HG03354 (cell line): ENCODE results near the gene SRGAP3.

Experiments
- ATAC-seq: cut with Tn5 transposase; IDR thresholded peaks from one replicate; pipeline ENCODE4 v1.9.1; 2021; ENCODE audit warnings: mild to moderate bottlenecking; ENCODE audit not compliant: unreplicated experiment, poor library complexity, severe bottlenecking

SRGAP3 gene

GRCh38 chr3:9125278-9125951, 124.0 kb downstream of the SRGAP3 start:
- ATAC-seq: no peak

- no peak for ATAC-seq
These were observed 124.7 kb downstream of the SRGAP3 start for GRCh38 chr3:9124730-9125129.

GRCh38 chr3:9123840-9124239, 125.6 kb downstream of the SRGAP3 start:
- no peak for ATAC-seq

- ATAC-seq: no peak
These were observed 126.6 kb downstream of the SRGAP3 start for GRCh38 chr3:9122732-9123364.

GRCh38 chr3:9121366-9122001, 128.0 kb downstream of the SRGAP3 start:
- ATAC-seq: no peak

- no peak for ATAC-seq
These were observed 130.1 kb downstream of the SRGAP3 start for GRCh38 chr3:9119331-9119730.

- no peak for ATAC-seq
These were observed 131.2 kb downstream of the SRGAP3 start for GRCh38 chr3:9118222-9118621.

GRCh38 chr3:9117220-9117619, 132.2 kb downstream of the SRGAP3 start:
- ATAC-seq: no peak

- no peak for ATAC-seq
These were observed 133.1 kb downstream of the SRGAP3 start for GRCh38 chr3:9116336-9116735.

- ATAC-seq: no peak
These were observed 134.1 kb downstream of the SRGAP3 start for GRCh38 chr3:9115336-9115735.

GRCh38 chr3:9113040-9113439, 136.4 kb downstream of the SRGAP3 start:
- no peak for ATAC-seq

GRCh38 chr3:9111866-9112265, 137.6 kb downstream of the SRGAP3 start:
- ATAC-seq: no peak

GRCh38 chr3:9111417-9111816, 138.0 kb downstream of the SRGAP3 start:
- ATAC-seq: no peak

- no peak for ATAC-seq
These were observed 138.6 kb downstream of the SRGAP3 start for GRCh38 chr3:9110802-9111201.

GRCh38 chr3:9110316-9110715, 139.1 kb downstream of the SRGAP3 start:
- no peak for ATAC-seq

- no peak for ATAC-seq
These were observed 139.9 kb downstream of the SRGAP3 start for GRCh38 chr3:9109568-9109914.

- ATAC-seq: no peak
These were observed 140.4 kb downstream of the SRGAP3 start for GRCh38 chr3:9108876-9109567.

- no peak for ATAC-seq
These were observed 141.7 kb downstream of the SRGAP3 start for GRCh38 chr3:9107738-9108137.

- no peak for ATAC-seq
These were observed 144.0 kb downstream of the SRGAP3 start for GRCh38 chr3:9105421-9105820.

GRCh38 chr3:9104121-9104520, 145.3 kb downstream of the SRGAP3 start:
- ATAC-seq: no peak
